B cell (primary cell): ENCODE measurements around the gene NRDE2. TPM values are rescaled to one million over a fixed set of nuclear protein-coding genes. Genes with fewer than 3 reads are reported as not detected.

Experiments used
- ATAC-seq: fragments of 200-7000 bp; cut with Tn5 transposase; one replicate; pipeline ENCODE4 v1.10.0; 2021; ENCODE audit warnings: low read depth, mild to moderate bottlenecking, moderate number of reproducible peaks, moderate library complexity
- CTCF ChIA-PET: fragments of 350-600 bp; sonication (Branson Sonifier 250); formaldehyde crosslinking; loops from one replicate; lab custom pipeline; 2021; ENCODE audit warnings: antibody characterized with exemption, inconsistent platforms; lab: Charles Lee
- POLR2A ChIA-PET: fragments of 350-600 bp; sonication (Branson Sonifier 250); formaldehyde crosslinking; loops from one replicate; lab custom pipeline; 2021; ENCODE audit warnings: antibody characterized with exemption; lab: Charles Lee
- DNase-seq: peaks from one replicate; pipeline ENCODE4 v3.0.0; 2013
- H2AFZ ChIP-seq: 2 replicates; pipeline ENCODE4 v1.6.1; 2012; ENCODE audit warnings: mild to moderate bottlenecking, low read depth, low read length; ENCODE audit not compliant: insufficient read depth, poor library complexity, severe bottlenecking
- H3K27ac ChIP-seq, 2 donors: 1 replicate in 1 of 2; 2 replicates in 1 of 2; pipeline ENCODE4 v1.5.1; 2012 to 2013; ENCODE audit warnings: low read length in 2 of 2, mild to moderate bottlenecking in 2 of 2, moderate library complexity in 1 of 2
- H3K27me3 ChIP-seq, 4 experiments: fragments of 200-600 bp in 1 of 4; sonication (generic) in 1 of 4; replicated peaks in 1 of 4; 1 replicate in 2 of 4; 2 replicates in 2 of 4; pipeline versions ENCODE4 v1.6.1 to v1.7.0; 2013 to 2016; ENCODE audit warnings: low read length in 3 of 4, mild to moderate bottlenecking in 2 of 4, mixed read lengths in 1 of 4, moderate library complexity in 1 of 4; ENCODE audit not compliant: insufficient read depth in 4 of 4, control insufficient read depth in 3 of 4; ENCODE audit errors: control extremely low read depth in 1 of 4
- H3K36me3 ChIP-seq, 2 experiments: replicated peaks in 1 of 2; 1 replicate in 1 of 2; 2 replicates in 1 of 2; pipeline versions ENCODE4 v1.6.1 to v1.7.1; 2013; ENCODE audit warnings: low read length in 1 of 2; ENCODE audit not compliant: insufficient read depth in 2 of 2, control insufficient read depth in 1 of 2; ENCODE audit errors: control extremely low read depth in 1 of 2, extremely low read depth in 1 of 2
- H3K4me1 ChIP-seq, 2 donors: fragments of 200-600 bp in 1 of 2; sonication (generic) in 1 of 2; 1 replicate in 1 of 2; 2 replicates in 1 of 2; pipeline versions ENCODE4 v1.5.1 to v1.6.1; 2013 to 2017; ENCODE audit warnings: low read length in 2 of 2; ENCODE audit not compliant: control insufficient read depth in 2 of 2, insufficient read depth in 2 of 2
- H3K4me2 ChIP-seq: replicated peaks from 2 replicates; pipeline ENCODE3; 2012; ENCODE audit warnings: mild to moderate bottlenecking, low read depth, low read length; ENCODE audit not compliant: poor library complexity, severe bottlenecking
- H3K4me3 ChIP-seq, 5 experiments: fragments of 200-600 bp in 1 of 5; sonication (generic) in 1 of 5; 1 replicate in 3 of 5; 2 replicates in 2 of 5; pipeline versions ENCODE4 v1.5.1 to v1.7.0; 2011 to 2016; ENCODE audit warnings: low read length in 4 of 5, mild to moderate bottlenecking in 4 of 5, low read depth in 2 of 5, control low read depth in 1 of 5, moderate library complexity in 1 of 5; ENCODE audit not compliant: insufficient read depth in 1 of 5; ENCODE audit errors: control extremely low read depth in 1 of 5, extremely low read depth in 1 of 5
- H3K79me2 ChIP-seq: fragments of 200-600 bp; sonication (generic); one replicate; pipeline ENCODE4 v1.6.0; 2016; ENCODE audit warnings: low read length; ENCODE audit not compliant: control insufficient read depth, insufficient read depth
- H3K9ac ChIP-seq: fragments of 200-600 bp; sonication (generic); 2 replicates; pipeline ENCODE4 v1.6.1; 2017; ENCODE audit warnings: mild to moderate bottlenecking, low read length, moderate library complexity
- H3K9me3 ChIP-seq, 3 donors: one replicate each; pipeline versions ENCODE4 v1.6.1 to v1.7.1; 2013; ENCODE audit warnings: low read length in 2 of 3; ENCODE audit not compliant: control insufficient read depth in 2 of 3, insufficient read depth in 1 of 3; ENCODE audit errors: control extremely low read depth in 1 of 3
- H4K20me1 ChIP-seq: 2 replicates; pipeline ENCODE4 v1.6.0; 2012; ENCODE audit warnings: mild to moderate bottlenecking, low read length; ENCODE audit not compliant: insufficient read depth, control insufficient read depth, poor library complexity, severe bottlenecking
- H3K27ac Mint-ChIP-seq: one replicate; pipeline ENCODE4 v1.8.0; 2021; ENCODE audit warnings: mixed read lengths
- H3K27me3 Mint-ChIP-seq: one replicate; pipeline ENCODE4 v1.8.0; 2021; ENCODE audit warnings: mixed read lengths
- H3K4me1 Mint-ChIP-seq: one replicate; pipeline ENCODE4 v1.8.0; 2021; ENCODE audit warnings: mixed read lengths
- H3K4me3 Mint-ChIP-seq: one replicate; pipeline ENCODE4 v1.8.0; 2021; ENCODE audit warnings: mixed read lengths
- H3K9me3 Mint-ChIP-seq: one replicate; pipeline ENCODE4 v1.8.0; 2022; ENCODE audit warnings: mixed read lengths; ENCODE audit not compliant: insufficient read depth
- EZH2 ChIP-seq: IDR thresholded peaks from 2 replicates; pipeline ENCODE4 v1.6.1; 2012; ENCODE audit warnings: borderline replicate concordance, low read depth, mild to moderate bottlenecking, moderate library complexity, low read length; ENCODE audit not compliant: insufficient read depth, poor library complexity, severe bottlenecking
- WGBS: methylation state at CpG from one replicate; pipeline ENCODE4 v1.1.5; 2013; ENCODE audit warnings: missing lambda C conversion rate; ENCODE audit not compliant: insufficient coverage; 5-methylcytosine and 5-hydroxymethylcytosine counted together
- intact Hi-C: fragments of 100-400 bp; cut with micrococcal nuclease; formaldehyde crosslinking; loops from one replicate; pipeline ENCODE4 v1.10.0; 2022
- polyA plus RNA-seq: library from polyadenylated mRNA; depleted of rRNA; stranded (reverse); fragments of >200 nt; gene quantifications from 2 replicates; pipeline ENCODE4 v1.2.3, GENCODE V29; 2012
- total RNA-seq, 2 donors: library from RNA; stranded (reverse); fragments of 120-200 nt in 1 of 2; gene quantifications; 1 replicate in 1 of 2; 2 replicates in 1 of 2; pipeline versions ENCODE4 v1.2.3 to v1.2.4, GENCODE V29; 2013 to 2022
- TF ChIP-seq, protein P1 (sequence below): fragments of 200-600 bp; IDR thresholded peaks from one replicate; pipeline ENCODE4 v1.8.0; 2022; ENCODE audit warnings: antibody characterized with exemption, mild to moderate bottlenecking

NRDE2 gene
- total and polyA plus RNA-seq, 2 donors (not counting 1 experiment from before 2014, with no cell fraction given): 5.3 to 35.8 TPM

- intact Hi-C loops: loop anchor here (1.0 kb wide), 5 partner anchors 75 to 503 kb away; partner anchors contain the start of gene NRDE2
- peaks cover 2% of the 10 kb centered on the region for H3K9me3 Mint-ChIP-seq
- H3K9me3 ChIP-seq: peaks cover 0 to 15% (median 2%) of the 10 kb centered on the region in 3 donors
- H3K27me3 ChIP-seq: peaks cover 0 to 5% (median 2%) of the 10 kb centered on the region in 4 experiments
- peak within 1 kb of the TSS; percentile 34 to 82 for H3K27ac ChIP-seq
- peak within 1 kb of the TSS; percentile 75 to 92 (median 81) for H3K4me3 ChIP-seq
- peaks cover 12 to 22% of the 10 kb centered on the region in 2 experiments for H3K36me3 ChIP-seq
- H3K9ac ChIP-seq: peak within 1 kb of the TSS; percentile 87
- H4K20me1 ChIP-seq: no peaks in the 10 kb centered on the region
- H3K27ac Mint-ChIP-seq: peak within 1 kb of the TSS; percentile 97
- DNase-seq (peak; percentile 89), ATAC-seq (peak; percentile 94)
- H2AFZ ChIP-seq: peak within 1 kb of the TSS; percentile 95
- under 1% methylated on average over 48 of the region's 55 CpGs for WGBS
- H3K27me3 Mint-ChIP-seq: peaks cover 3% of the 10 kb centered on the region
- H3K4me1 ChIP-seq: peaks cover 14 to 25% of the 10 kb centered on the region in 2 donors
- ChIA-PET CTCF (interaction anchor here (0.6 to 1.2 kb wide), 4 partner anchors 10 to 1693 kb away, joined by 3 to 6 read pairs (median 4); no protein-coding TSS in a partner anchor), POLR2A (interaction anchor here (0.5 to 1.5 kb wide), 6 partner anchors 126 to 1199 kb away, joined by 3 to 8 read pairs (median 4); no protein-coding TSS in a partner anchor)
- TF ChIP-seq, protein P1, sequence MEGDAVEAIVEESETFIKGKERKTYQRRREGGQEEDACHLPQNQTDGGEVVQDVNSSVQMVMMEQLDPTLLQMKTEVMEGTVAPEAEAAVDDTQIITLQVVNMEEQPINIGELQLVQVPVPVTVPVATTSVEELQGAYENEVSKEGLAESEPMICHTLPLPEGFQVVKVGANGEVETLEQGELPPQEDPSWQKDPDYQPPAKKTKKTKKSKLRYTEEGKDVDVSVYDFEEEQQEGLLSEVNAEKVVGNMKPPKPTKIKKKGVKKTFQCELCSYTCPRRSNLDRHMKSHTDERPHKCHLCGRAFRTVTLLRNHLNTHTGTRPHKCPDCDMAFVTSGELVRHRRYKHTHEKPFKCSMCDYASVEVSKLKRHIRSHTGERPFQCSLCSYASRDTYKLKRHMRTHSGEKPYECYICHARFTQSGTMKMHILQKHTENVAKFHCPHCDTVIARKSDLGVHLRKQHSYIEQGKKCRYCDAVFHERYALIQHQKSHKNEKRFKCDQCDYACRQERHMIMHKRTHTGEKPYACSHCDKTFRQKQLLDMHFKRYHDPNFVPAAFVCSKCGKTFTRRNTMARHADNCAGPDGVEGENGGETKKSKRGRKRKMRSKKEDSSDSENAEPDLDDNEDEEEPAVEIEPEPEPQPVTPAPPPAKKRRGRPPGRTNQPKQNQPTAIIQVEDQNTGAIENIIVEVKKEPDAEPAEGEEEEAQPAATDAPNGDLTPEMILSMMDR: no peak
- TF ChIP-seq EZH2: no peak
- peaks cover 38% of the 10 kb centered on the region for H3K4me1 Mint-ChIP-seq
- peak within 1 kb of the TSS; percentile 77 for H3K4me2 ChIP-seq
- H3K79me2 ChIP-seq: peaks cover 33% of the 10 kb centered on the region
- peak within 1 kb of the TSS; percentile 99 for H3K4me3 Mint-ChIP-seq
Measured at GRCh38 chr14:90256354-90257131, 75.2 kb downstream of the NRDE2 start, which contains the start of gene PSMC1. Gene PSMC1, plus strand, starts transcription at chr14:90256553. Its CDS starts 45 bp downstream, at chr14:90256598.
